HG03439 (cell line): ENCODE data around the gene ZNF559.

Experiments
- ATAC-seq: cut with Tn5 transposase; IDR thresholded peaks from one replicate; pipeline ENCODE4 v1.9.1; 2021; ENCODE audit warnings: mild to moderate bottlenecking, moderate library complexity; ENCODE audit not compliant: unreplicated experiment

Gene ZNF559

GRCh38 chr19:9352505-9352904 lies 28.5 kb downstream of the ZNF559 start:
- no peak for ATAC-seq

DNA sequence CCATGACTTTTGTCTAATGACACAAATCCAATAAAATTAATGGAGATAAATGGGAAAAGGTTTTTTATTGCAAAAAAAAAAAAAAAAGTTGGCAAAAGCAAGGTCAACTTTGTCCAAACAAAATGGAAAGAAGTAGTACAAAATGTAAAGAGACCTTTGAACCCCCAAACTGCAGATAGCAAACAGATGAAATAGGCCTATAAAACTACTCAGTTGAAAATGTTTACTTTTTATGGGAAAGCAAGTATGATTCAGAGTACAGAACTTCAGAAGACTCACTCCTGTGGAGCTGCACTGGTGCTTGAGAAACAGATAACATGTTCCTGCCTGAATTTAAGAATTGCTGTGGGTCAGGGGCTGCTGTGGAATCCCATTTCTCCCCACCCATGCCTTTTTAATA lies 29.0 kb downstream of the ZNF559 start:
- ATAC-seq = no peak

DNA sequence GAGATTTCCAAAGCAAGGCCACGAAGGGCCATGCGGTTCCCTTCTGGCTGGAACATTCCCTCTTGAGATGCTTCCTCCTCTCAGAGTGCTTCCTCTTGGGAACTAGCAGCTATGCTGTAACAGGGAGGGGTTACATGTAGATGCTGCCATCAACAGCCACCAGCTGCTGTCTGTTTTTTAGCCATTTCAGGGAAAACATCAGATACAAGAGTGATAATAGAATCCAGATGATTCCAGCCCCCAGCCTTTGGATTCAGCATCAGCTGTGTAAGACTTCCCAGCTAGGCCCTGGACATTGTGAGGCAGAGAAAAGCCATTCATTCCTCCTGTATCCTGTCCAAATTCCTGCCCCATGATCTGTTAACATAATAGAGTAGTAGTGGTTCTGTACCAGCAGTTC lies 30.7 kb downstream of the ZNF559 start:
- ATAC-seq = no peak

- ATAC-seq = no peak
Observed at GRCh38 chr19:9362905-9363304, 38.9 kb downstream of the ZNF559 start, which contains the start of gene ZNF177. ZNF177 (plus strand) TSS chr19:9363013; CDS start chr19:9378312, 15,299 bp downstream.

- ATAC-seq = no peak
Observed at GRCh38 chr19:9370738-9371619, 47.0 kb downstream of the ZNF559 start.

- no peak for ATAC-seq
Observed at GRCh38 chr19:9381361-9381785, 57.4 kb downstream of the ZNF559 start.
